Ishikawa (cell line): ENCODE results near the gene RNF152.

Experiments
- CEBPB ChIP-seq: IDR thresholded peaks from 2 replicates; pipeline ENCODE4 v1.6.1; 2012
- CREB1 ChIP-seq: IDR thresholded peaks from 2 replicates; pipeline ENCODE4 v1.6.1; 2012; ENCODE audit warnings: low read depth
- EGR1 ChIP-seq: IDR thresholded peaks from 2 replicates; pipeline ENCODE4 v1.6.1; 2012
- EP300 ChIP-seq: IDR thresholded peaks from 2 replicates; pipeline ENCODE4 v1.6.1; 2012; ENCODE audit warnings: borderline replicate concordance
- FOXM1 ChIP-seq: IDR thresholded peaks from 2 replicates; pipeline ENCODE4 v1.6.1; 2012; ENCODE audit warnings: low read depth, borderline replicate concordance
- NFIC ChIP-seq: IDR thresholded peaks from 2 replicates; pipeline ENCODE4 v1.6.1; 2012
- RAD21 ChIP-seq: IDR thresholded peaks from 2 replicates; pipeline ENCODE4 v1.6.1; 2012; ENCODE audit warnings: low read depth
- TAF1 ChIP-seq: IDR thresholded peaks from 2 replicates; pipeline ENCODE4 v1.6.1; 2012; ENCODE audit warnings: low read depth, mild to moderate bottlenecking
- TCF12 ChIP-seq: IDR thresholded peaks from 2 replicates; pipeline ENCODE4 v1.6.1; 2012; ENCODE audit warnings: low read depth
- TEAD4 ChIP-seq: IDR thresholded peaks from 2 replicates; pipeline ENCODE4 v1.6.1; 2012
- YY1 ChIP-seq: IDR thresholded peaks from 2 replicates; pipeline ENCODE4 v1.6.1; 2012; ENCODE audit warnings: low read depth
- ZBTB7A ChIP-seq: IDR thresholded peaks from 2 replicates; pipeline ENCODE4 v1.6.1; 2012; ENCODE audit warnings: low read depth
- TF ChIP-seq, protein P1 (sequence below): IDR thresholded peaks from 2 replicates; pipeline ENCODE4 v1.6.1; 2012
- TF ChIP-seq, protein P2 (sequence below): IDR thresholded peaks from 2 replicates; pipeline ENCODE4 v1.6.1; 2012
- TF ChIP-seq, protein P3 (sequence below): IDR thresholded peaks from 2 replicates; pipeline ENCODE4 v1.6.1; 2012; ENCODE audit warnings: low read depth, mild to moderate bottlenecking

RNF152 gene

DNA sequence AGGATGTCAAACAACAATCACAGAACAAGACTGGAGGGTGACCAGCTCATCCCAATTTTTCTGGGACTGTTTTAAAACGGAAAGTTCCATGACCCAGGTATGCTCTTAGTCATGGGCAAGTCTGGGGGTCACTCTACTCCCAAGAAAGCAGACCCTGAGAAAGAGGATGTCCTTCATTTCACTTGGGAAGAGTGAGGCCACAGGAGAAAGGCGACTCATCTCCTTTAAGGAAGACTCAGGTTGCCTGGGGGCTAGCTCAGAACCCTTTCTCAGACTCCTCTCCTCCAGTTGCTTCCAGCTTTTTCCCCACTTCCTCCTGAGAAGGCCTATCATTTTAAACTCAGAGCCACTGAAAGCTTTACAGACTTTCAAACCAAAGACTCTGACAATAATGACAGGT lies 9.3 kb downstream of the RNF152 start:
- no peak for TF ChIP-seq ZBTB7A
- TF ChIP-seq CREB1, result no peak
- TF ChIP-seq TEAD4, result no peak
- no peak for TF ChIP-seq TCF12
- TF ChIP-seq RAD21, result no peak
- no peak for TF ChIP-seq CEBPB
- TF ChIP-seq, protein P1, sequence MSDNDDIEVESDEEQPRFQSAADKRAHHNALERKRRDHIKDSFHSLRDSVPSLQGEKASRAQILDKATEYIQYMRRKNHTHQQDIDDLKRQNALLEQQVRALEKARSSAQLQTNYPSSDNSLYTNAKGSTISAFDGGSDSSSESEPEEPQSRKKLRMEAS, result no peak
- no peak for TF ChIP-seq FOXM1
- TF ChIP-seq EP300, result no peak
- no peak for TF ChIP-seq EGR1
- TF ChIP-seq, protein P2, sequence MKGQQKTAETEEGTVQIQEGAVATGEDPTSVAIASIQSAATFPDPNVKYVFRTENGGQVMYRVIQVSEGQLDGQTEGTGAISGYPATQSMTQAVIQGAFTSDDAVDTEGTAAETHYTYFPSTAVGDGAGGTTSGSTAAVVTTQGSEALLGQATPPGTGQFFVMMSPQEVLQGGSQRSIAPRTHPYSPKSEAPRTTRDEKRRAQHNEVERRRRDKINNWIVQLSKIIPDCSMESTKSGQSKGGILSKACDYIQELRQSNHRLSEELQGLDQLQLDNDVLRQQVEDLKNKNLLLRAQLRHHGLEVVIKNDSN, result no peak
- TF ChIP-seq, protein P3, sequence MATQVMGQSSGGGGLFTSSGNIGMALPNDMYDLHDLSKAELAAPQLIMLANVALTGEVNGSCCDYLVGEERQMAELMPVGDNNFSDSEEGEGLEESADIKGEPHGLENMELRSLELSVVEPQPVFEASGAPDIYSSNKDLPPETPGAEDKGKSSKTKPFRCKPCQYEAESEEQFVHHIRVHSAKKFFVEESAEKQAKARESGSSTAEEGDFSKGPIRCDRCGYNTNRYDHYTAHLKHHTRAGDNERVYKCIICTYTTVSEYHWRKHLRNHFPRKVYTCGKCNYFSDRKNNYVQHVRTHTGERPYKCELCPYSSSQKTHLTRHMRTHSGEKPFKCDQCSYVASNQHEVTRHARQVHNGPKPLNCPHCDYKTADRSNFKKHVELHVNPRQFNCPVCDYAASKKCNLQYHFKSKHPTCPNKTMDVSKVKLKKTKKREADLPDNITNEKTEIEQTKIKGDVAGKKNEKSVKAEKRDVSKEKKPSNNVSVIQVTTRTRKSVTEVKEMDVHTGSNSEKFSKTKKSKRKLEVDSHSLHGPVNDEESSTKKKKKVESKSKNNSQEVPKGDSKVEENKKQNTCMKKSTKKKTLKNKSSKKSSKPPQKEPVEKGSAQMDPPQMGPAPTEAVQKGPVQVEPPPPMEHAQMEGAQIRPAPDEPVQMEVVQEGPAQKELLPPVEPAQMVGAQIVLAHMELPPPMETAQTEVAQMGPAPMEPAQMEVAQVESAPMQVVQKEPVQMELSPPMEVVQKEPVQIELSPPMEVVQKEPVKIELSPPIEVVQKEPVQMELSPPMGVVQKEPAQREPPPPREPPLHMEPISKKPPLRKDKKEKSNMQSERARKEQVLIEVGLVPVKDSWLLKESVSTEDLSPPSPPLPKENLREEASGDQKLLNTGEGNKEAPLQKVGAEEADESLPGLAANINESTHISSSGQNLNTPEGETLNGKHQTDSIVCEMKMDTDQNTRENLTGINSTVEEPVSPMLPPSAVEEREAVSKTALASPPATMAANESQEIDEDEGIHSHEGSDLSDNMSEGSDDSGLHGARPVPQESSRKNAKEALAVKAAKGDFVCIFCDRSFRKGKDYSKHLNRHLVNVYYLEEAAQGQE, result no peak
- no peak for TF ChIP-seq NFIC
- no peak for TF ChIP-seq TAF1
- TF ChIP-seq YY1, result no peak

DNA sequence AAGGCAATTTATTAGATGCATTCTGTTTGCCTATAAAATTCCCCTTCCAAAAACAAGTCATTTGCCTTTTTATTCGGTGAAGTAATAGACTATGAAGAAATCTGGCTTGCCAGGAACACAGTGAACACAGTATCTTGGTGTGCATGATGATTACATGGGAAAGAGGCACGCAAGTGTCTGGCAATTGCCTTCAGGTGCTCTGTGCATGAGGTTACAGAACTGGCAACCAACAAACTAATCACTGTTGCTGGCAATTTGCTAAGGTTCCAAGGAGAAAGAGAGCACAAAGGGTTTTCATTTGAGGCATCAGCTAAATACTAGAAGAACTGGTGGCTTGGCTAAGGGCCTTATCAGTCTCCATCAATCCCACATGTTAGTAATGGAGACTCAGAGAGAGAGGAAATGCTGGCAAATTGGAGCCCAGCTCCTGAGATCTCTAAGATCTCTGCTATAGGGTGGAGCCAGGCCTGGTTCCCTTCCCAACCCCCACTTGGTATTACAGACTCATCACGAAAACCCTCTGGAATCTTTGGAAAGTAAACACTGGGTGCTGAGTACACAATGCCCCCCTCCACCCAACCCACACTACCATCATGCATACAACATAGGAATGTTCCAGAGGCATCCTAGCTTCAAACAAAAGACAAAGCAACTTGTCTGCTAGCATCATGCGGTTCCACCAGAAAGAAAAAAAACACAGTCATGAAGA lies 10.4 kb downstream of the RNF152 start:
- TF ChIP-seq ZBTB7A, result no peak

DNA sequence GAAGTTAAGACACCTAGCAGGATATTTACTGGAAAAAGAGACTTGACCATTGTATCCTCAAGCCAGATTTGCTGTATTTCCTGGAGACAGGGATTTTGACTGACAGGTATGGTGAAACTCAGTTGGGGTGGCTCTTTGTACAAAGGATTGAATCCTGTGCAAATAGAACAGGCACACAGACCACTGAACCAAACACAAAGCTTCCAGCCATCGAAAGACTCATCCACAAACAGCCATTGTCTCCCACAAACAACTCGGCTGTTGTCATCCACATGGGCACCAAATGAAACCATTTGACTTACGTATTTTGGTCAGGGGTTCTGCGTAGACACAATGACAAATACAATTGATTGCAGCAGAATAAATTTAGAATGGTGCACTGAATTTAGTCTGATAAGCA lies 15.9 kb downstream of the RNF152 start:
- no peak for TF ChIP-seq EGR1
- no peak for TF ChIP-seq CEBPB
- no peak for TF ChIP-seq ZBTB7A
- TF ChIP-seq TEAD4, result no peak
- TF ChIP-seq, protein P2, result no peak
- no peak for TF ChIP-seq CREB1
- TF ChIP-seq, protein P1, result no peak
- TF ChIP-seq FOXM1, result no peak
- TF ChIP-seq, protein P3, result no peak
- TF ChIP-seq NFIC, result no peak
- no peak for TF ChIP-seq TCF12
- TF ChIP-seq YY1, result no peak
- no peak for TF ChIP-seq EP300
- no peak for TF ChIP-seq RAD21
- TF ChIP-seq TAF1, result no peak

DNA sequence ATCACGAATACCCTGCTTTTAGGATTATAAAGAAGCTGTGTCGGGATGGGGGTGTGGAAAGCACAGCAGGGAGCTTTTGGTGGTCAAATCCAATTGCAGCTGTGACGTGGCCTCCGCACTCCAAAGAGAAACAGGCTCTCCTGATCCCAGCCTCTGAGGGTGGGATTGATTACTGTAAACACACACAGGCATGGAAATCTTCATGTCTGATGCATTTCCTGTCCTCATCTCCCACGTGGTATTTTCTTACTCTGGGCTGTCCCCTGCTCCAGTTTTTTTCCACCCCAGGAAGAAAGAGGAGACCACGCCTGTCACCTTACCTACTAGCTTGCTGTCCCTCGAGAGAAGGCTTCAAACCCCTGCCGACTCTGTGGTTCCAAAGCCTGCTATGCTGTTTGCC lies 22.7 kb downstream of the RNF152 start:
- TF ChIP-seq TEAD4, result no peak
- TF ChIP-seq ZBTB7A, result no peak
- no peak for TF ChIP-seq YY1
- TF ChIP-seq, protein P2, result no peak
- no peak for TF ChIP-seq EP300
- TF ChIP-seq, protein P1, result no peak
- TF ChIP-seq TAF1, result no peak

DNA sequence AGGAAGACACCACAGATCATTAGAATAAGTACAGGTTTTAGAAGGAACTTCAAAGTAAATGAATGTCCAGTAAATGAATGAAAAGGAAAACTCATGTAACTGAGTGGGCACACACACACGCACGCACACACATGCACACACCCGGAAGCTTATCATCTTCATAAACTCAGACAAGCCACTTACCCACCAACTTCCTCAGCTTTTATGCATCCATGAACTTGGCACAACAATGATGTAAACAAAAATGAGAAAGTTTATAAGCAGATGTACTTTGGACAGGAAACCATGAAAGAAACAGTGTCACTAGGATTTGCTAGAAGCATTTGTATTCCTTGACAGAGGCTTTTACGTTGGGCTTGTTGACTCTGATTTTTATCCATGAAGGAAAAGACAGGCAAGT lies 23.2 kb downstream of the RNF152 start:
- TF ChIP-seq EP300, result no peak
- TF ChIP-seq EGR1, result no peak
- no peak for TF ChIP-seq TCF12
- TF ChIP-seq YY1, result no peak
- no peak for TF ChIP-seq TEAD4
- TF ChIP-seq NFIC, result no peak
- no peak for TF ChIP-seq TAF1
- no peak for TF ChIP-seq CEBPB
- TF ChIP-seq, protein P1, result no peak
- no peak for TF ChIP-seq CREB1
